ENCODE results near the gene RNF7. TPM values are rescaled to one million over a fixed set of nuclear protein-coding genes. Genes with fewer than 3 reads are reported as not detected.
A peak's percentile ranks its signal among the peaks of the same experiment; 100 is the strongest.

The RNF7 gene
- total and polyA plus RNA-seq, 2 of the 13 experiments (the other 11 are each of a cell fraction or from before 2014, with no cell fraction given): 66.4 to 94.7 TPM

- BruUV-seq (replicated peaks): no TSS peak
- DNase-seq (ENCODE audit: low spot score): no peak
- no peak for FAIRE-seq
- ATAC-seq: no peak
- 90% methylated on average over 1 of the region's 1 CpG for WGBS (ENCODE audit: low lambda C conversion rate)
- intact Hi-C loops (cut with micrococcal nuclease; ENCODE audit: unreplicated experiment) (no loop called here), in situ Hi-C loops (cut with HindIII; ENCODE audit: extremely low pct_ligation_motif_present, low pct_unique_long_range_greater_than_20kb) (no loop called here)
- Histone ChIP-seq H4K20me1 (ENCODE audit: insufficient read depth, low read length) (no peaks in the 10 kb centered on the region), H3K27me3 (ENCODE audit: control insufficient read depth in 1 of 2, insufficient read depth in 2 of 2, low read length in 2 of 2) (peaks cover 0 to 6% of the 10 kb centered on the region in 2 experiments; a peak in 1 of 5 replicates), H3K9me3 (ENCODE audit: low read length) (no peaks in the 10 kb centered on the region), H3K4me1 (ENCODE audit: insufficient read depth, low read length) (peaks cover 22% of the 10 kb centered on the region), H3K36me3 (replicated peaks in 1 of 2; ENCODE audit: control insufficient read depth in 1 of 2, insufficient read depth in 2 of 2, low read length in 2 of 2) (no peaks in the 10 kb centered on the region), H2AFZ (ENCODE audit: low read length) (no peak overlapping the region), H3K4me3 (replicated peaks in 1 of 3; ENCODE audit: insufficient read depth in 1 of 3, low read depth in 2 of 3, low read length in 3 of 3) (no peak overlapping the region), H3K79me2 (ENCODE audit: insufficient read depth, low read length) (no peaks in the 10 kb centered on the region), H3K4me2 (ENCODE audit: low read depth, low read length) (no peak overlapping the region), H3K27ac (ENCODE audit: extremely low read length, insufficient read depth, low read length) (no peak overlapping the region), H3K9ac (ENCODE audit: insufficient read depth, low read depth, low read length) (no peak overlapping the region)
- POLR2A ChIA-PET: no interaction called here
- CTCF ChIA-PET (ENCODE audit: low intra/inter-chr PET ratio, low total read pairs): no interaction called here
- TF ChIP-seq, protein P1, sequence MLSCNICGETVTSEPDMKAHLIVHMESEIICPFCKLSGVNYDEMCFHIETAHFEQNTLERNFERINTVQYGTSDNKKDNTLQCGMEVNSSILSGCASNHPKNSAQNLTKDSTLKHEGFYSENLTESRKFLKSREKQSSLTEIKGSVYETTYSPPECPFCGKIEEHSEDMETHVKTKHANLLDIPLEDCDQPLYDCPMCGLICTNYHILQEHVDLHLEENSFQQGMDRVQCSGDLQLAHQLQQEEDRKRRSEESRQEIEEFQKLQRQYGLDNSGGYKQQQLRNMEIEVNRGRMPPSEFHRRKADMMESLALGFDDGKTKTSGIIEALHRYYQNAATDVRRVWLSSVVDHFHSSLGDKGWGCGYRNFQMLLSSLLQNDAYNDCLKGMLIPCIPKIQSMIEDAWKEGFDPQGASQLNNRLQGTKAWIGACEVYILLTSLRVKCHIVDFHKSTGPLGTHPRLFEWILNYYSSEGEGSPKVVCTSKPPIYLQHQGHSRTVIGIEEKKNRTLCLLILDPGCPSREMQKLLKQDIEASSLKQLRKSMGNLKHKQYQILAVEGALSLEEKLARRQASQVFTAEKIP (CRISPR knock-in tag; IDR thresholded peaks at IDR 0.05; ENCODE audit: borderline replicate concordance): no peak
- TF ChIP-seq YEATS2 (CRISPR knock-in tag; IDR thresholded peaks at IDR 0.05; ENCODE audit: borderline replicate concordance) (no peak), HES4 (CRISPR knock-in tag; IDR thresholded peaks at IDR 0.05; ENCODE audit: borderline replicate concordance) (no peak), ZNF382 (CRISPR knock-in tag; IDR thresholded peaks at IDR 0.05; ENCODE audit: borderline replicate concordance) (no peak), ZNF263 (CRISPR knock-in tag; IDR thresholded peaks at IDR 0.05) (no peak), HNF4G (IDR thresholded peaks at IDR 0.05; ENCODE audit: borderline replicate concordance, low read depth, low read length) (no peak), HNF4G (CRISPR knock-in tag; IDR thresholded peaks at IDR 0.05; ENCODE audit: borderline replicate concordance, low read depth) (no peak), CEBPB (IDR thresholded peaks at IDR 0.05; ENCODE audit: borderline replicate concordance, low read depth, low read length) (0 out of 2 replicates have a peak, but pooled peaks have one; percentile 13), SCMH1 (CRISPR knock-in tag; IDR thresholded peaks at IDR 0.05; ENCODE audit: borderline replicate concordance) (no peak)
These were observed 54.4 kb downstream of the RNF7 start for GRCh38 chr3:141792495-141792894.
